ENCODE measurements around the gene WTAP.

DNA sequence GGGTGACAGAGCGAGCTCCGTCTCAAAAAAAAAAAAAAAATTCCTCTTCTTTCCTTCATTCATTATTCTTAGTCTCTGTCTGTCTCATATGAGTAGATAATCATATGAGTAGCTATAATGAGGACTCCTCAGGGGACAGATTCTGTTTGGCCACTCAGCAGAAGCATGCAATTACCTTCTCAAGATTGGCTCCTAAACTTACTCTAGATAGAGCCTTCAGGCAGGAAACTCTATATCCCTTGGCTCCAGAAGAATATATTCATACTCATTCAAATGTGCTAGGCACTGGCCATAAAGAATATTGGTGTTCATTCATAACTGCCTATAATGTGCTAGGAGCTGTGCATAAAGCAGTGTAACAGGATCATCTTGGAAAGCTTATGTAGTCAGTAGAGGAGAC, 32.3 kb downstream of the WTAP start:
- TF ChIP-seq, protein P1, sequence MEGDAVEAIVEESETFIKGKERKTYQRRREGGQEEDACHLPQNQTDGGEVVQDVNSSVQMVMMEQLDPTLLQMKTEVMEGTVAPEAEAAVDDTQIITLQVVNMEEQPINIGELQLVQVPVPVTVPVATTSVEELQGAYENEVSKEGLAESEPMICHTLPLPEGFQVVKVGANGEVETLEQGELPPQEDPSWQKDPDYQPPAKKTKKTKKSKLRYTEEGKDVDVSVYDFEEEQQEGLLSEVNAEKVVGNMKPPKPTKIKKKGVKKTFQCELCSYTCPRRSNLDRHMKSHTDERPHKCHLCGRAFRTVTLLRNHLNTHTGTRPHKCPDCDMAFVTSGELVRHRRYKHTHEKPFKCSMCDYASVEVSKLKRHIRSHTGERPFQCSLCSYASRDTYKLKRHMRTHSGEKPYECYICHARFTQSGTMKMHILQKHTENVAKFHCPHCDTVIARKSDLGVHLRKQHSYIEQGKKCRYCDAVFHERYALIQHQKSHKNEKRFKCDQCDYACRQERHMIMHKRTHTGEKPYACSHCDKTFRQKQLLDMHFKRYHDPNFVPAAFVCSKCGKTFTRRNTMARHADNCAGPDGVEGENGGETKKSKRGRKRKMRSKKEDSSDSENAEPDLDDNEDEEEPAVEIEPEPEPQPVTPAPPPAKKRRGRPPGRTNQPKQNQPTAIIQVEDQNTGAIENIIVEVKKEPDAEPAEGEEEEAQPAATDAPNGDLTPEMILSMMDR (IDR thresholded peaks at IDR 0.05; ENCODE audit: low read length) = no peak
- TF ChIP-seq EZH2 (optimal IDR thresholded peaks at IDR 0.05; ENCODE audit: low read depth, low read length) (no peak), EZH2phosphoT487 (IDR thresholded peaks at IDR 0.05; ENCODE audit: low read length) (no peak)
